ENCODE measurements around the gene PIK3R5. TPM values are rescaled to one million over a fixed set of nuclear protein-coding genes. Genes with fewer than 3 reads are reported as not detected.

The PIK3R5 gene
- total and polyA plus RNA-seq, 2 donors (not counting 3 experiments of a cell fraction or from before 2014, with no cell fraction given) = not detected

DNA sequence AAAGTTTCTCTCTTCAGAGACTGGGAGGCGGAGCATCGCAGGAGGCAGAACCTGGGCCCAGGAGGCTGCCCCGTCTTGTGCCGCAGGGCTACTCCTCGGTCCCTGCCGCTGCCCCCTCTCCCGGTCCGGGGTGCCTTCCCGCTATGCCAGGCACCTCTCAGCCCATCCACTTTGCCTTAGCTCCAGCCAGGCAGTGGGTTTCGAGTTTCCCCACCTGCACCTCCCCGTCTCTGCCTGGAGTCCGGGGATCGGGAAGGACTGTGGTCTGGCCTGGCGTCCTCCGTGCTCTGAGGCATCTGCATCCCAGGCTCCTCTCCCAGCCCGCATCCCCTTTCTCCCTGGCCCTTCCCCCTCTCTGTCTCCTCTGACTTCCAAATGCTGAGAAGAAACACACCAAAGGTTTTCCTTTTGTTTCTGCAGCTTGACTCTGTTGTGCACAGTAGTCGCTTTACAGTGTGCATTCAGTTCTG, 71.3 kb downstream of the PIK3R5 start:
- H3K9ac ChIP-seq (replicated peaks; ENCODE audit: extremely low read depth, insufficient read depth, low read length) = no peak overlapping the region
- POLR2A ChIA-PET = no interaction called here
- no peaks in the 10 kb centered on the region for H3K79me2 ChIP-seq (ENCODE audit: control insufficient read depth, insufficient read depth, low read length)
- no peaks in the 10 kb centered on the region for H3K9me1 ChIP-seq (replicated peaks; ENCODE audit: control insufficient read depth, extremely low read depth, insufficient read depth, low read length)
- H3K36me3 ChIP-seq (ENCODE audit: control insufficient read depth in 2 of 2, extremely low read depth in 1 of 2, insufficient read depth in 2 of 2, low read length in 2 of 2) = no peaks in the 10 kb centered on the region
- FAIRE-seq = no peak
- no peak overlapping the region for H3K27ac ChIP-seq (ENCODE audit: insufficient read depth, low read depth, low read length)
- DNase-seq (ENCODE audit: low read depth, low spot score) = no peak
- no peak overlapping the region for H3K4me3 ChIP-seq (replicated peaks in 1 of 3; ENCODE audit: insufficient read depth in 1 of 3, low read depth in 1 of 3, low read length in 3 of 3)
- dilution Hi-C loops (cut with MboI; ENCODE audit: extremely low pct_ligation_motif_present, low sequenced_read_pairs) (no loop called here), intact Hi-C loops (cut with micrococcal nuclease) (loop anchor here (10.0 kb wide), 1 partner anchor 631 kb away; no protein-coding TSS in a partner anchor)
- no peaks in the 10 kb centered on the region for H3K27me3 ChIP-seq (ENCODE audit: control insufficient read depth in 2 of 2, insufficient read depth in 2 of 2, low read length in 2 of 2)
- H3K9me3 ChIP-seq (replicated peaks; ENCODE audit: control insufficient read depth, insufficient read depth, low read length) = no peaks in the 10 kb centered on the region
- no peaks in the 10 kb centered on the region for H3K4me1 ChIP-seq (ENCODE audit: control insufficient read depth, extremely low read depth, insufficient read depth, low read length)
- no peak overlapping the region for H2AFZ ChIP-seq (ENCODE audit: low read depth, low read length)
- CTCF ChIA-PET = interaction anchor here (0.6 to 1.8 kb wide), 11 partner anchors 13 to 834 kb away, joined by 3 to 7 read pairs (median 4); partner anchors contain the start of gene MFSD6L
- H3K4me2 ChIP-seq (ENCODE audit: insufficient read depth, low read length) = no peak overlapping the region
- no peak for TF ChIP-seq GATA2 (IDR thresholded peaks at IDR 0.05; ENCODE audit: insufficient read depth, insufficient read length, low read depth, low read length)
- TF ChIP-seq EZH2 (IDR thresholded peaks at IDR 0.05; ENCODE audit: borderline replicate concordance, low read depth, low read length, severe bottlenecking) = no peak
- TF ChIP-seq, protein P1, sequence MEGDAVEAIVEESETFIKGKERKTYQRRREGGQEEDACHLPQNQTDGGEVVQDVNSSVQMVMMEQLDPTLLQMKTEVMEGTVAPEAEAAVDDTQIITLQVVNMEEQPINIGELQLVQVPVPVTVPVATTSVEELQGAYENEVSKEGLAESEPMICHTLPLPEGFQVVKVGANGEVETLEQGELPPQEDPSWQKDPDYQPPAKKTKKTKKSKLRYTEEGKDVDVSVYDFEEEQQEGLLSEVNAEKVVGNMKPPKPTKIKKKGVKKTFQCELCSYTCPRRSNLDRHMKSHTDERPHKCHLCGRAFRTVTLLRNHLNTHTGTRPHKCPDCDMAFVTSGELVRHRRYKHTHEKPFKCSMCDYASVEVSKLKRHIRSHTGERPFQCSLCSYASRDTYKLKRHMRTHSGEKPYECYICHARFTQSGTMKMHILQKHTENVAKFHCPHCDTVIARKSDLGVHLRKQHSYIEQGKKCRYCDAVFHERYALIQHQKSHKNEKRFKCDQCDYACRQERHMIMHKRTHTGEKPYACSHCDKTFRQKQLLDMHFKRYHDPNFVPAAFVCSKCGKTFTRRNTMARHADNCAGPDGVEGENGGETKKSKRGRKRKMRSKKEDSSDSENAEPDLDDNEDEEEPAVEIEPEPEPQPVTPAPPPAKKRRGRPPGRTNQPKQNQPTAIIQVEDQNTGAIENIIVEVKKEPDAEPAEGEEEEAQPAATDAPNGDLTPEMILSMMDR (IDR thresholded peaks at IDR 0.05; ENCODE audit: extremely low read depth in 1 of 2, insufficient read depth in 1 of 2, low read depth in 1 of 2, low read length in 2 of 2) = no peak
- TF ChIP-seq, protein P2, sequence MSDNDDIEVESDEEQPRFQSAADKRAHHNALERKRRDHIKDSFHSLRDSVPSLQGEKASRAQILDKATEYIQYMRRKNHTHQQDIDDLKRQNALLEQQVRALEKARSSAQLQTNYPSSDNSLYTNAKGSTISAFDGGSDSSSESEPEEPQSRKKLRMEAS (IDR thresholded peaks at IDR 0.05; ENCODE audit: insufficient read depth, insufficient read length) = no peak
- TF ChIP-seq JUN (IDR thresholded peaks at IDR 0.05; ENCODE audit: borderline replicate concordance, insufficient read depth, insufficient read length, low read depth) = no peak
- no peak for TF ChIP-seq FOS (IDR thresholded peaks at IDR 0.05; ENCODE audit: borderline replicate concordance, insufficient read depth, low read length)
- TF ChIP-seq POLR2AphosphoS5 (IDR thresholded peaks at IDR 0.05; ENCODE audit: insufficient read depth, low read depth, low read length) = no peak
- TF ChIP-seq POLR2A (IDR thresholded peaks at IDR 0.05; ENCODE audit: low read depth, low read length) = no peak
- TF ChIP-seq MYC (IDR thresholded peaks at IDR 0.05; ENCODE audit: low read depth, low read length) = no peak
- no peaks in the 10 kb centered on the region for H4K20me1 ChIP-seq (replicated peaks; ENCODE audit: control insufficient read depth, extremely low read depth, insufficient read depth, low read length)
- no TSS peak for BruUV-seq (replicated peaks)

Measured in endothelial cell of umbilical vein (primary cell).